Measurements from ENCODE around the gene MDFI. TPM values are rescaled to one million over a fixed set of nuclear protein-coding genes. Genes with fewer than 3 reads are reported as not detected.

The MDFI gene
- total RNA-seq, 2 donors from 2014 or later, result 4.9 to 6.7 TPM

GRCh38 chr6:41594766-41595165 is 43.5 kb upstream of the MDFI start:
- no peaks in the 10 kb centered on the region for H3K27me3 ChIP-seq
- no peaks in the 10 kb centered on the region for H3K4me1 ChIP-seq
- 91 to 93% methylated on average over 15 of the region's 15 CpGs for WGBS, 2 donors
- no peak overlapping the region for H3K4me3 ChIP-seq
- peaks cover 0 to 4% of the 10 kb centered on the region in 2 donors for H3K36me3 ChIP-seq (replicated peaks in 1 of 2; ENCODE audit: insufficient read depth in 1 of 2, low read depth in 2 of 2)
- H3K27ac ChIP-seq, result no peak overlapping the region
- intact Hi-C loops (cut with DNase I), result loop anchor here (5.0 kb wide), 3 partner anchors 132 to 222 kb away; no protein-coding TSS in a partner anchor
- no peak for DNase-seq
- H3K9me3 ChIP-seq, result no peaks in the 10 kb centered on the region
- TF ChIP-seq POLR2A (IDR thresholded peaks at IDR 0.05), result no peak
- no peak for TF ChIP-seq CTCF (IDR thresholded peaks at IDR 0.05)
- ATAC-seq, result no peak

GRCh38 chr6:41595166-41595565 is 43.1 kb upstream of the MDFI start:
- intact Hi-C loops (cut with DNase I), result loop anchor here (5.0 kb wide), 1 partner anchor 223 kb away; no protein-coding TSS in a partner anchor
- 84 to 90% methylated on average over 6 of the region's 6 CpGs for WGBS, 2 donors
- peaks cover 0 to 4% of the 10 kb centered on the region in 2 donors for H3K36me3 ChIP-seq (replicated peaks in 1 of 2; ENCODE audit: insufficient read depth in 1 of 2, low read depth in 2 of 2)

GRCh38 chr6:41596096-41596685 is 42.1 kb upstream of the MDFI start:
- 84 to 90% methylated on average over 7 to 10 of the region's 10 CpGs for WGBS, 2 donors
- H3K4me1 ChIP-seq, result no peaks in the 10 kb centered on the region
- ATAC-seq (no peak), DNase-seq (no peak)
- H3K4me3 ChIP-seq, result no peak overlapping the region
- intact Hi-C loops (cut with DNase I), result loop anchor here (5.0 kb wide), 1 partner anchor 224 kb away; no protein-coding TSS in a partner anchor
- no peak overlapping the region for H3K27ac ChIP-seq
- H3K27me3 ChIP-seq, result no peaks in the 10 kb centered on the region
- TF ChIP-seq POLR2A (IDR thresholded peaks at IDR 0.05) (no peak), CTCF (IDR thresholded peaks at IDR 0.05) (no peak)
- H3K9me3 ChIP-seq, result no peaks in the 10 kb centered on the region
- peaks cover 0 to 4% of the 10 kb centered on the region in 2 donors for H3K36me3 ChIP-seq (replicated peaks in 1 of 2; ENCODE audit: insufficient read depth in 1 of 2, low read depth in 2 of 2)

More at GRCh38 chr6:41595166-41595565, 43.1 kb upstream of the MDFI start:
- ATAC-seq, result no peak
- H3K4me1 ChIP-seq, result no peaks in the 10 kb centered on the region
- H3K27me3 ChIP-seq, result no peaks in the 10 kb centered on the region
- H3K4me3 ChIP-seq, result no peak overlapping the region
- peak in 1 of 4 donors; percentile 11 for DNase-seq
- H3K9me3 ChIP-seq, result no peaks in the 10 kb centered on the region
- TF ChIP-seq CTCF (IDR thresholded peaks at IDR 0.05), result no peak
- TF ChIP-seq POLR2A (IDR thresholded peaks at IDR 0.05), result no peak
- no peak overlapping the region for H3K27ac ChIP-seq

GRCh38 chr6:41596807-41597206 is 41.5 kb upstream of the MDFI start:
- Histone ChIP-seq H3K27ac (no peak overlapping the region), H3K4me1 (no peaks in the 10 kb centered on the region), H3K36me3 (replicated peaks in 1 of 2; ENCODE audit: insufficient read depth in 1 of 2, low read depth in 2 of 2) (peaks cover 0 to 4% of the 10 kb centered on the region in 2 donors), H3K27me3 (no peaks in the 10 kb centered on the region), H3K4me3 (no peak overlapping the region), H3K9me3 (no peaks in the 10 kb centered on the region)
- intact Hi-C loops (cut with DNase I), result loop anchor here (5.0 kb wide), 1 partner anchor 225 kb away; no protein-coding TSS in a partner anchor
- 86 to 98% methylated on average over 10 to 11 of the region's 11 CpGs for WGBS, 2 donors
- ATAC-seq (no peak), DNase-seq (no peak)
- TF ChIP-seq POLR2A (IDR thresholded peaks at IDR 0.05), result no peak
- no peak for TF ChIP-seq CTCF (IDR thresholded peaks at IDR 0.05)

Measured in body of pancreas (tissue), 4 donors.